Stimulated activated CD8-positive, alpha-beta memory T cell treated with anti-CD3 and anti-CD28 coated beads, Interleukin-4, amount 100 ng/mL, for 4 hours (primary cell): ENCODE results near the gene POLK.
"Not testable (repeated sequence)": the region's sequence is repeated elsewhere in the genome, so short reads cannot be mapped to it uniquely, and the experiment has no call there.

ENCODE experiments used
- DNase-seq, 2 donors: peaks; one replicate each; pipeline ENCODE4 v3.0.0-alpha.2; 2020; ENCODE audit warnings: low read depth in 2 of 2, low spot score in 1 of 2

POLK gene

DNA sequence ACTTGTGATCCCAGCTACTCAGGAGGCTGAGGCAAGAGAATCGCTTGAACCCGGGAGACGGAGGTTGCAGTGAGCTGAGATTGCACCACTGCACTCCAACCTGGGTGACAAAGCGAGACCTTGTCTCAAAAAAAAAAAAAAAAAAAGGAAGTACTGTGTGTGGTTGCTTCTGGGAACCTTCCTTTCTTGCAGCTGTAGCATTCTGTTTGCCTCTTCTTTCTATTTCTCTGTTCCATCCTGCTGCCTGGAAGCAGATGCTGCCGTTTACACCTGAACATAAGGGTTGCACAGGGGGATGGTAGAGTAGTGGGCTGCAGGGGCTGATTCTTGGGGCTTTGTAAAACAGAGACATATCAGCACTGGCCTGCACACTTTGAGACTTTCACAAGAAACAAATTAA lies 95.7 kb downstream of the POLK start:
- DNase-seq = not testable (repeated sequence)

DNA sequence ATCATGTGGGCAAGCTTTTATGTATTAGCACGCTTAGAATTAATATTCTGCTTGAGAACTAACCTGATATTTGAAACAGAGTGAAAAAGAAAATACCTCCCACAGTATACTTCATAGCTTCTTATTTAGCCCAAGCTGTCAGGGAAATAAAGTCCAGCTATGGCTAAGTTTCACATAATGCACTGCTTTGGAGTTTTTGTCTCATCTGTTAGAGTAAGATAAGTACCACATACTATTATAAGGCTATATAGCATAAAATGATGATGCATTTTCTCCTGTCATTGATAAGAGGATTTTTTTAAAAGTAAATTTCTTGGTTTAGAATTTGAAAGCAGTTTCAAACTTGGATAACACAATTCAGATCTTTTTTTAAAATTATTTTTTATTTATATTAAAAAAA lies 97.2 kb downstream of the POLK start:
- DNase-seq = no peak

- no peak for DNase-seq
Measured at GRCh38 chr5:75610201-75610600, 98.5 kb downstream of the POLK start.

- not testable (repeated sequence) for DNase-seq
Measured at GRCh38 chr5:75610859-75611310, 99.2 kb downstream of the POLK start.

DNA sequence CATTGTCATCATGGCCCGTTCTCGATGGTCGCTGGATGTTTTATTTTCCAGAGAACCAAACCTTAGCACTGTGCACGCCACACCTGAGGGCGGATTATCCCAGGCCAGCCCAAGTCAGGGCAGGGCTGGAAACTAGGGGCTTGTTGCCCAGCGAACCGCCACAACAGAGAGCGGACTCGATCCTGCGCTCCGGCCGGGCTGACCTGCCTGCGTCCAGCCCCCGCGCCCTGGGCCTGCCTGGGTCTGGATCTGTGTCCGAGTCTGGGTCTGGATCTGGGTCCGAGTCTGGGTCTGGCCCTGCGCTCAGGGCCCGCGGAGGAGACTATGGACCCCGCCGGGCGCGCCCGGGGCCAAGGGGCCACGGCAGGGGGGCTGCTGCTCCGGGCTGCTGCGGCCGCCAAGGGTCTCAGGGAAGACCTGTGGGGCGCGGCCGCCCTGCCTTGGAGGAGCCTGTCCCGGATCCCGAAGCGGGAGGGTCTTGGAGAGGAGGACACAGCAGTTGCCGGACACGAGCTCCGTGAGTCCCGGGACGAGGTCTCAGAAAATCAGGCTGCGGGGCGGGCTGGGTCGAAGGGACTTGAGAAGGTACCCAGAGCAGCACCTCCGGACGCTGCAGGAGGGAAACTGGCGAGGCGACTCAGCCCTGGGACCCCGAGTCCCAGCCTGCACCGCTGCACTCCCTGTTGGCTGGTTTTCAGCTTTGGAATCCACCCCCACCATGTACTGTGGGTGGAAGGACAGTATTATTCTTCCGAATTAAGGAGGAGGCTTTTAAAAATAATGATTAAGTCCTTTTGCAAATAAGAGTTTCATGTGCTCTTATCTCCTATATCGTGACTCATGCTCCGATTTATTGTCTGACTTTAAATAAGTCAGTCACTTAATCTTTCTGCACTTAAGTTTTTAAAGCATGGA lies 99.9 kb downstream of the POLK start, which contains the start of gene ANKDD1B:
Gene ANKDD1B, plus strand, starts transcription at position 143 of the 915 bp plus-strand sequence. Its CDS starts 182 bp downstream, at position 325.
- no peak for DNase-seq

- no peak for DNase-seq
Measured at GRCh38 chr5:75612226-75612569, 100.5 kb downstream of the POLK start.

DNA sequence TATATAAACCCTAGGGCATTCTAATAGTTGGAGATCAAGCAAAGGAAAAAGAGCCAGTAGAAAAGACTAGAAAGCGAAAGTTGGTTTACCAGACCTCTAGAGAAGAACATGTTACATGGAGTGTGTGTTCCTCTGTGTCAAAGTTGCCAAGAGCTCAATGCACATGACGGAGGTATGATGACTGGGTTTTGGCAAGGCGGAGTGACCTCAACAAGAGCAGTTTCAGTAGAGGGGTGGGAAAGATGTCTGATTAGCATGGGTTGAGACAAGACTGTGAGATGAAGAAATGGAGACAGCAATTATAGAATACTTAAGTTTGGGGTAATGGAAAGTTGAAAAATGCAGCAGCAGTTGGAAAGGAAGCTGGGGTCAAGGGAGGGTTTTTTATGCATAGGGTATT lies 101.2 kb downstream of the POLK start:
- no peak for DNase-seq

- DNase-seq = no peak
Measured at GRCh38 chr5:75614176-75614575, 102.5 kb downstream of the POLK start.

DNA sequence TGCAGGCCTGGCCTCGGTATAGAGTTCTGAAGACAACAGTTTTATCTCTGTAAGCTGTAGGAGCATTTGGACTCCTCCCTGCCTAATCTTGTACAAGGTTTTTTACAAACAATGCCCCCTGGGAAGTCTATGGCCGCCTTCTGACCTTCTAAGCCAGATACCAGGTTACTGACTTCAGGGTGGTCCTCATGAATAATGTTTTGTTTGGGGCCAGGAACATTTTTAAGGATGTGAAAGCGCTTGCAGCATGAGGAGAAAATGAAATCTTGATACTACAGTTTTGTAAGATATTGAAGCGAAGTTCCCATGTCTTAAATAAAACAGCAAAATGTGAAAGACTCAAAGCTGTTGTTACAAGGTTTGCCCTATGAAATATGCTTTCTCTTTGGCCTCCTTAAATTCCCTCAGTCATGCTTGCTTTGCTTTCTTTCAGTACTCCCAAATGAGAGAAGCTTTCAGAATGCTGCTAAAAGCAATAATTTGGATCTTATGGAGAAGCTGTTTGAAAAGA lies 104.7 kb downstream of the POLK start:
- no peak for DNase-seq

GRCh38 chr5:75616971-75617621 lies 105.4 kb downstream of the POLK start:
- DNase-seq = no peak

DNA sequence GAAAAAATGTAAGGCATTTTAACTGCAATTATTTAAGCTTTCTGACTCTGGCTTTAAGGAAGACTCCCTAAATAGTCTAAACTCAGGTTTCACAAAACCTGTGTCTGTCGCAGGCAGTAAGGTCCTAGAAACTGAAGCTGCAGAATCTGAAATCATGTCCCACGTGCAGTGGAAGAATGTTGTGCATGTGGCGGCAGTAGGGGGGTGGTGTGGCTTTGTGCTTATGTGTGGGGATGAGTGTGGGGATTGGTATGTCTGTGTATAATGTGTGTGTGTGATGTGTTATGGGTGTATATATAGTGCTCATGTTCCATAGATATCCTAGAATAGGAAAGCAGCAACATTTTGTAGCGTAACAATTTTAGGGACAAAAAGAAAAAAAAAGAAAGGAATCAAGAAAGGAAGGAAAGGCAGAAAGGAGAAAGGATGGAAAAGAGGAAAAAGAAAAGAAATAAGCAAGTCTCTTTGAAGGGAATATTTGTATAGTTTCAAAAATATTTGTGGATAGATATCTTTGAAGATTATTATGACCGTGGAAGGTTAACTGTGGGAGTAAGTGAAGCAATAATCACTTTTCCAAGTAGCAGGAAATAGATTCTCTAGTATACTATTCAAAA lies 106.2 kb downstream of the POLK start:
- DNase-seq = no peak

GRCh38 chr5:75620184-75620959 lies 108.7 kb downstream of the POLK start:
- no peak for DNase-seq

GRCh38 chr5:75622564-75622963 lies 110.9 kb downstream of the POLK start:
- DNase-seq = no peak

DNA sequence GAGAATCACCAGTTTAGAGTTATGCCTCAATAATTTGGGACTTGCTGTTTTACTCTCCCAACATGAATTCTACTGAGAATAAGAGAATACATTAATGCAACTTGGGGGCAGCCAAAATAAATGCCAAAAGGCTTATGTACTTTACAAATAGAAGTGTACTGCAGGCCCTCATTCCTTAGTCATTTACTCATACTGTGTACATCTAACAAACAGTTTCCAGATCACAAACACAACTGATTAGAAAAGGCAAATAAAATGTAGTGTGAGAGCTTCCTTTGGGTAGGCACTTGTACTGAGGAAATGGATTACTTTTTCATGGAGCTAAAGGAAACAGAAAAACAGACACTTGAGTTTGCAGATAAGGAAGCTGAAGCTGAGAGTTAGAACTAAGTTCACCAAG lies 112.2 kb downstream of the POLK start:
- DNase-seq = no peak

DNA sequence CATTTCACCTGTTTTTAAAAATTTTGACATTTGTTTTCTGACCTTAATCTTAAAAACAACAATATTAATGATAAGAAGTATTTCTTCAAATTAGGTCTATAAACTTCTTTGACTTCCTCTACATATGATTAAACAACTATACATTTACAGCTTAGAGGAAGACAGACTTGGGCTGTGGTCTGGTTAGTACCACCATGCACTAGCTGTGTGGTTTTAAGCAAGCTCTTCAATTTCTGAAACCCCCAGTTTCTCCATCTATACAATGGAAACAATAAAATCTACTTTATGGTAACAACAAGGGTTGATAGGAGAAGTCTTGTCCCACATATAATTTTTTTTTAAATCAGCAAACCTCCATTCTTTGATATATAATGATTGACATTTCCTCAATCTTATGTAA lies 115.3 kb downstream of the POLK start:
- no peak for DNase-seq

- no peak for DNase-seq
Measured at GRCh38 chr5:75627801-75628200, 116.1 kb downstream of the POLK start.

GRCh38 chr5:75630875-75631274 lies 119.2 kb downstream of the POLK start:
- no peak for DNase-seq

DNA sequence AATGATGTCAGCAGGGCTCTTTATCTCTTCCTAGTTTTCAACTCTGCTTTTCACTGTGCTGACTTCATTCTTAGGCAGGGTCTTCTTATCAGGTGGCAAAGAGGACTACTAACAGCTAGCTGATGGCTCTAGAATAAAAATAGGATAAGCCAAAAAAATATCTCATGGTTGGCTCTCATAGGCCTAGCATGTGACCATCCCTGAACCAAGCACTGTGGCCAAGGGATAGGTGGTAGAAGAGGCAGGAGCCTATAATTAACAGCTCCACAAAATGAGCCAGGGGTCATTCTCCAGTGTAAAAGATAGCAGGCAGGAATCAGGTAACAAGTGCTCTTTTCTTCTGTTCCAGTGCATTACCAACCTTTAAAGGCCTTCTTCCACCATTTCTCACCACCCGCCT lies 120.6 kb downstream of the POLK start:
- no peak for DNase-seq

DNA sequence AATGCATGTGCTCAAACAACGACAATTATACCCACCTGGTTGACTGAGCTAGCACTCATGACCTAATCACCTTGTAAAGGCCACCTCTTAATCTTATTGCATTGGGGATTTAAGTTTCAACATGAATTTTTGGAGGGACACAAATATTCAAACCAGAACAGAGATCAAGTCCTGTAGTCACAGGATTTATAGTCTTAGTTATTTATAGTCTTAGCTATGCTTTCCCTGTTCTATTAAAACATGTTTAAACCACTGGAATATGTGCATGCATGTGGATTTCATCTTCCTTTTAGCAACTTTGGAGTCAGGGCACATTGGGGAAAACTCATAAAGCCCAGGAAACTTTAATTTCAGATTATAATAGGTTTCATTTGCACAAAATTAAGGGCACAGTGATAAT lies 126.3 kb downstream of the POLK start:
- no peak for DNase-seq

GRCh38 chr5:75639535-75640311 lies 128.0 kb downstream of the POLK start:
- no peak for DNase-seq
